ENCODE results near the gene LKAAEAR1. TPM values are rescaled to one million over a fixed set of nuclear protein-coding genes. Genes with fewer than 3 reads are reported as not detected.

Gene LKAAEAR1
- total RNA-seq, 2 experiments from 2014 or later = not detected

DNA sequence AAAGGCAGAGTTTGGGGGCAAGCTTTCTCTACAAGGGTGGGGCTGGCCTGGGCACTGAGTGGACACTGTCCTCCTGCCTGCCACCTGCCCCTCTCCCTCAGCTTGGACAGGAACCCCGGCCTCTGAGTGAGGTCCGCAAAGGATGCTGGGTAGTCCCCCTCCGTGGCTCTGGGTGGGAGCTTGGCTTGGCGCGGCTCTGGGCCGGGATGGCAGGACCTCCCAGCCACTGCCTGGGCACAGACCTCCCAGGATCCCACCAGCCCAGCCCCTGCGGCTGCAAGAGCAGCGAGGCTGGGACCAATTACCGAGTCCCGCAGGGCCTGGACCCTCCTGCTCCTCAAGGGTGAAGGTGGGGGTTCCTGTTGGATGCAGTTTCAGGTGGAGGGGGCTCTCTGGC is 31.9 kb downstream of the LKAAEAR1 start:
- TF ChIP-seq, protein P1, sequence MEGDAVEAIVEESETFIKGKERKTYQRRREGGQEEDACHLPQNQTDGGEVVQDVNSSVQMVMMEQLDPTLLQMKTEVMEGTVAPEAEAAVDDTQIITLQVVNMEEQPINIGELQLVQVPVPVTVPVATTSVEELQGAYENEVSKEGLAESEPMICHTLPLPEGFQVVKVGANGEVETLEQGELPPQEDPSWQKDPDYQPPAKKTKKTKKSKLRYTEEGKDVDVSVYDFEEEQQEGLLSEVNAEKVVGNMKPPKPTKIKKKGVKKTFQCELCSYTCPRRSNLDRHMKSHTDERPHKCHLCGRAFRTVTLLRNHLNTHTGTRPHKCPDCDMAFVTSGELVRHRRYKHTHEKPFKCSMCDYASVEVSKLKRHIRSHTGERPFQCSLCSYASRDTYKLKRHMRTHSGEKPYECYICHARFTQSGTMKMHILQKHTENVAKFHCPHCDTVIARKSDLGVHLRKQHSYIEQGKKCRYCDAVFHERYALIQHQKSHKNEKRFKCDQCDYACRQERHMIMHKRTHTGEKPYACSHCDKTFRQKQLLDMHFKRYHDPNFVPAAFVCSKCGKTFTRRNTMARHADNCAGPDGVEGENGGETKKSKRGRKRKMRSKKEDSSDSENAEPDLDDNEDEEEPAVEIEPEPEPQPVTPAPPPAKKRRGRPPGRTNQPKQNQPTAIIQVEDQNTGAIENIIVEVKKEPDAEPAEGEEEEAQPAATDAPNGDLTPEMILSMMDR (conservative IDR thresholded peaks at IDR 0.05; ENCODE audit: low read length) = no peak
- TF ChIP-seq EZH2phosphoT487 (IDR thresholded peaks at IDR 0.05; ENCODE audit: borderline replicate concordance, low read depth, low read length) = no peak
- H3K9me2 ChIP-seq (ENCODE audit: insufficient read depth, low read length) = no peaks in the 10 kb centered on the region
- H2AFZ ChIP-seq (ENCODE audit: low read length) = no peak overlapping the region
- no peaks in the 10 kb centered on the region for H3K79me2 ChIP-seq (ENCODE audit: insufficient read depth, low read depth, low read length)
- no peak for DNase-seq (ENCODE audit: low spot score)
- no peak overlapping the region for H3K4me2 ChIP-seq (ENCODE audit: low read length)
- H3K4me1 ChIP-seq (ENCODE audit: insufficient read depth, low read length, poor library complexity, severe bottlenecking) = no peaks in the 10 kb centered on the region
- H3K27ac ChIP-seq (ENCODE audit: low read depth, low read length, poor library complexity, severe bottlenecking) = no peak overlapping the region
- intact Hi-C loops (cut with micrococcal nuclease; ENCODE audit: unreplicated experiment) = no loop called here
- no peaks in the 10 kb centered on the region for H3K9me3 ChIP-seq (ENCODE audit: low read length)
- no peak overlapping the region for H3K4me3 ChIP-seq (ENCODE audit: low read depth, low read length, poor library complexity, severe bottlenecking)
- POLR2A ChIA-PET = interaction anchor here (0.6 to 1.2 kb wide), 2 partner anchors 37 to 68 kb away, joined by 3 read pairs; no protein-coding TSS in a partner anchor
- H4K20me1 ChIP-seq (ENCODE audit: insufficient read depth, low read length) = no peaks in the 10 kb centered on the region
- no peaks in the 10 kb centered on the region for H3K36me3 ChIP-seq (ENCODE audit: insufficient read depth, low read length)
- CTCF ChIA-PET (ENCODE audit: unreplicated experiment) = no interaction called here
- no TSS peak for BruUV-seq (replicated peaks)

DNA sequence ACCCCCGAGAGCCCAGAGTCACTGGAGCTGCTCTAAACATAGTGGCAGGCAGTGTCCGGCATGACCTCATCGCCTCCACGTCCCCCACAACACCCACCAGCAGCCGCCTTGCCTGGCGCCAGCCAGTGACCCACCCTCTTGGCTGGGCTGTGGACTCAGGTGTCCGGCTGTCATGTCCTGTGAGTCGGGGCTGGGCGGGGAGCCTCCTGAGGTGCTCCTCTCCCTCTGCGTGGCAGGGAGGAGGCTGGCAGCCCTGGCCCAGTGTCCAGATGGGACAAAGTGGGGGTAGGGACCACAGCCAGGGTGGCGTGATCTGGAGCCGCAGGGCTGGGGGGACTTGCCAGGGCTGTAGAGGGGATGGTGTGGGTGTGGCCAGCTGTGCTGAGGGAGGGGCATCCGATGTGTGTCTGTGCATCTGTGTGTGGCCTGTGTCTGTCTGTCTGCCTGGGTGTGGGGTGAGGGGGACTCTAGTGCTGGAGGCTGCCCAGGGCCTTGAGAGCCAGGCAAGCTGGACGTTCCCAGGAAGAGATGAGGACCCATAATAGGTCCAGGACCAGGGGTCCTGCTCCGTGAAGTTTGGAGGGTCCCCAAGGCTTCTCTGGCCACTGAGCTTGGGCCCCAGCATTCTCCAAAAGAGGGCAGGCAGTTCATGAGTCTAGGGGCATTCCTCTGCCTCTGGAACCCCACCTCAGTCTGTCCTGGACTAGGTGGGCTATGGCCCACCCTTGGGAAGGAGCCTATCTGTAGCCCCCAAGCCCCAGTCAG is 32.5 kb downstream of the LKAAEAR1 start:
- ChIA-PET POLR2A (interaction anchor here (1.2 kb wide), 1 partner anchor 68 kb away, joined by 3 read pairs; no protein-coding TSS in a partner anchor), CTCF (ENCODE audit: unreplicated experiment) (no interaction called here)
- Histone ChIP-seq H2AFZ (ENCODE audit: low read length) (no peak overlapping the region), H3K4me3 (ENCODE audit: low read depth, low read length, poor library complexity, severe bottlenecking) (no peak overlapping the region), H3K36me3 (ENCODE audit: insufficient read depth, low read length) (no peaks in the 10 kb centered on the region), H3K79me2 (ENCODE audit: insufficient read depth, low read depth, low read length) (no peaks in the 10 kb centered on the region), H3K4me2 (ENCODE audit: low read length) (no peak overlapping the region), H3K27ac (ENCODE audit: low read depth, low read length, poor library complexity, severe bottlenecking) (no peak overlapping the region), H3K9me2 (ENCODE audit: insufficient read depth, low read length) (no peaks in the 10 kb centered on the region), H3K9me3 (ENCODE audit: low read length) (no peaks in the 10 kb centered on the region), H3K4me1 (ENCODE audit: insufficient read depth, low read length, poor library complexity, severe bottlenecking) (no peaks in the 10 kb centered on the region), H4K20me1 (ENCODE audit: insufficient read depth, low read length) (no peaks in the 10 kb centered on the region)
- no TSS peak for BruUV-seq (replicated peaks)
- intact Hi-C loops (cut with micrococcal nuclease; ENCODE audit: unreplicated experiment) = no loop called here
- DNase-seq (ENCODE audit: low spot score) = no peak
- no peak for TF ChIP-seq EZH2phosphoT487 (IDR thresholded peaks at IDR 0.05; ENCODE audit: borderline replicate concordance, low read depth, low read length)
- TF ChIP-seq, protein P1 (conservative IDR thresholded peaks at IDR 0.05; ENCODE audit: low read length) = no peak

DNA sequence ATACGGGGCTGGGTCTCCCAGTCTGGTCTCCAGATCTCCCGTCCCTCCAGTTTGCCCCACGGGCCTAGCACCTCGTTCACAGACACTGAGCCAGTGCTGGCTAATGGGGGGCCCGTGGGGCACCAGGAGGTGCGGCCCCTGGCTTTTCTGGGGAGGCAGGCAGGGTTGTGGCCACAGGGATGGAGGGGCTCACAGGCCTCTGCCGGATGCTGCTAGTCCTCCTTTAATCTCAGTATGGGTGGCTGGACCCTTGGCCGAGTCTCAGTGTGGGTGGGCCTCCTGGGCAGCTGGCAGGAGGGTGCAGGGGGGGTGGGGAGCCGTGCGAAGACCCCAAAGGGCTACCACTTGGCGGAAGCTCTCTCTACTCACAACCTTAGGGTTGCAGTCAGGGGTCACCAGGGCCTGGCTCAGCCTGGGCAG is 33.2 kb downstream of the LKAAEAR1 start:
- no peak overlapping the region for H3K27ac ChIP-seq (ENCODE audit: low read depth, low read length, poor library complexity, severe bottlenecking)
- CTCF ChIA-PET (ENCODE audit: unreplicated experiment) = no interaction called here
- H3K4me1 ChIP-seq (ENCODE audit: insufficient read depth, low read length, poor library complexity, severe bottlenecking) = no peaks in the 10 kb centered on the region
- no peak overlapping the region for H2AFZ ChIP-seq (ENCODE audit: low read length)
- BruUV-seq (replicated peaks) = no TSS peak
- no peak overlapping the region for H3K4me3 ChIP-seq (ENCODE audit: low read depth, low read length, poor library complexity, severe bottlenecking)
- H3K36me3 ChIP-seq (ENCODE audit: insufficient read depth, low read length) = no peaks in the 10 kb centered on the region
- intact Hi-C loops (cut with micrococcal nuclease; ENCODE audit: unreplicated experiment) = no loop called here
- H4K20me1 ChIP-seq (ENCODE audit: insufficient read depth, low read length) = no peaks in the 10 kb centered on the region
- no peaks in the 10 kb centered on the region for H3K79me2 ChIP-seq (ENCODE audit: insufficient read depth, low read depth, low read length)
- H3K9me3 ChIP-seq (ENCODE audit: low read length) = no peaks in the 10 kb centered on the region
- no peak for TF ChIP-seq EZH2phosphoT487 (IDR thresholded peaks at IDR 0.05; ENCODE audit: borderline replicate concordance, low read depth, low read length)
- TF ChIP-seq, protein P1 (conservative IDR thresholded peaks at IDR 0.05; ENCODE audit: low read length) = no peak
- no peaks in the 10 kb centered on the region for H3K9me2 ChIP-seq (ENCODE audit: insufficient read depth, low read length)
- no peak overlapping the region for H3K4me2 ChIP-seq (ENCODE audit: low read length)
- no peak for DNase-seq (ENCODE audit: low spot score)
- POLR2A ChIA-PET = no interaction called here

All from OCI-LY7 (cell line).